Type B pancreatic cell (in vitro differentiated cells): ENCODE data around the gene EFHD1. TPM values are rescaled to one million over a fixed set of nuclear protein-coding genes. Genes with fewer than 3 reads are reported as not detected.
"Not testable (repeated sequence)": the region's sequence is repeated elsewhere in the genome, so short reads cannot be mapped to it uniquely, and the experiment has no call there.

Experiments used
- DNase-seq: peaks from one replicate; pipeline ENCODE4 v3.0.0; 2021; ENCODE audit warnings: mixed read lengths; ENCODE audit not compliant: unreplicated experiment; ENCODE audit errors: extremely low spot score
- H3K27ac Mint-ChIP-seq: 2 replicates; pipeline ENCODE4 v1.8.0; 2021; ENCODE audit warnings: mild to moderate bottlenecking, mixed read lengths
- H3K27me3 Mint-ChIP-seq: 2 replicates; pipeline ENCODE4 v1.8.0; 2021; ENCODE audit warnings: mixed read lengths
- H3K36me3 Mint-ChIP-seq: 2 replicates; pipeline ENCODE4 v1.8.0; 2021; ENCODE audit warnings: mixed read lengths
- H3K4me1 Mint-ChIP-seq: one replicate; pipeline ENCODE4 v1.8.0; 2021; ENCODE audit warnings: mixed read lengths; ENCODE audit not compliant: unreplicated experiment
- H3K4me3 Mint-ChIP-seq: 2 replicates; pipeline ENCODE4 v1.8.0; 2021; ENCODE audit warnings: mild to moderate bottlenecking, mixed read lengths
- H3K9me3 Mint-ChIP-seq: 2 replicates; pipeline ENCODE4 v1.8.0; 2021; ENCODE audit warnings: mixed read lengths
- total RNA-seq: library from RNA; stranded (reverse); gene quantifications from 2 replicates; pipeline ENCODE4 v1.2.1, GENCODE V29; 2021; ENCODE audit warnings: low replicate concordance
- TF ChIP-seq, protein P1 (sequence below): fragments of 200-600 bp; sonication (generic); conservative IDR thresholded peaks from 2 replicates; pipeline ENCODE4 v1.5.0; 2021; ENCODE audit warnings: antibody characterized with exemption, mild to moderate bottlenecking

EFHD1 gene
- total RNA-seq, 1 donor from 2014 or later = 6.0 TPM

DNA sequence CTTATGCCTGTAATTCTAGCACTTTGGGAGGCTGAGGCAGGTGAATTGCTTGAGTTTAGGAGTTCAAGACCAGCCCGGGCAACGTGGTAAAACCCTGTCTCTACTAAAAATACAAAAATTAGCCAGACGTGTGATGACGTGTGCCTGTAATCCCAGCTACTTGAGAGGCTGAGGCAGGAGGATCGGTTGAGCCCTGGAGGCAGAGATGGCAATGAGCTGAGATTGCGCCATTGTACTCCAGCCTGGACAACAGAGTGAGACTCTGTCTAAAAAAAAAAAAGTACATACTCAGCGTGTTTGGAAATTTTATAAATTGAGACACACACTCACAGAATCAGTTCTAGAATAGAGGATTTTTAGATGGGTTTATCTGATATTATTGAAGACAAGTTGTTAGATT, 46.6 kb downstream of the EFHD1 start:
- DNase-seq = no peak
- no peaks in the 10 kb centered on the region for H3K4me1 Mint-ChIP-seq
- H3K9me3 Mint-ChIP-seq = no peaks in the 10 kb centered on the region
- H3K27ac Mint-ChIP-seq = no peak overlapping the region
- H3K4me3 Mint-ChIP-seq = no peak overlapping the region
- TF ChIP-seq, protein P1, sequence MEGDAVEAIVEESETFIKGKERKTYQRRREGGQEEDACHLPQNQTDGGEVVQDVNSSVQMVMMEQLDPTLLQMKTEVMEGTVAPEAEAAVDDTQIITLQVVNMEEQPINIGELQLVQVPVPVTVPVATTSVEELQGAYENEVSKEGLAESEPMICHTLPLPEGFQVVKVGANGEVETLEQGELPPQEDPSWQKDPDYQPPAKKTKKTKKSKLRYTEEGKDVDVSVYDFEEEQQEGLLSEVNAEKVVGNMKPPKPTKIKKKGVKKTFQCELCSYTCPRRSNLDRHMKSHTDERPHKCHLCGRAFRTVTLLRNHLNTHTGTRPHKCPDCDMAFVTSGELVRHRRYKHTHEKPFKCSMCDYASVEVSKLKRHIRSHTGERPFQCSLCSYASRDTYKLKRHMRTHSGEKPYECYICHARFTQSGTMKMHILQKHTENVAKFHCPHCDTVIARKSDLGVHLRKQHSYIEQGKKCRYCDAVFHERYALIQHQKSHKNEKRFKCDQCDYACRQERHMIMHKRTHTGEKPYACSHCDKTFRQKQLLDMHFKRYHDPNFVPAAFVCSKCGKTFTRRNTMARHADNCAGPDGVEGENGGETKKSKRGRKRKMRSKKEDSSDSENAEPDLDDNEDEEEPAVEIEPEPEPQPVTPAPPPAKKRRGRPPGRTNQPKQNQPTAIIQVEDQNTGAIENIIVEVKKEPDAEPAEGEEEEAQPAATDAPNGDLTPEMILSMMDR = no peak
- no peaks in the 10 kb centered on the region for H3K36me3 Mint-ChIP-seq
- H3K27me3 Mint-ChIP-seq = peaks cover 17% of the 10 kb centered on the region

DNA sequence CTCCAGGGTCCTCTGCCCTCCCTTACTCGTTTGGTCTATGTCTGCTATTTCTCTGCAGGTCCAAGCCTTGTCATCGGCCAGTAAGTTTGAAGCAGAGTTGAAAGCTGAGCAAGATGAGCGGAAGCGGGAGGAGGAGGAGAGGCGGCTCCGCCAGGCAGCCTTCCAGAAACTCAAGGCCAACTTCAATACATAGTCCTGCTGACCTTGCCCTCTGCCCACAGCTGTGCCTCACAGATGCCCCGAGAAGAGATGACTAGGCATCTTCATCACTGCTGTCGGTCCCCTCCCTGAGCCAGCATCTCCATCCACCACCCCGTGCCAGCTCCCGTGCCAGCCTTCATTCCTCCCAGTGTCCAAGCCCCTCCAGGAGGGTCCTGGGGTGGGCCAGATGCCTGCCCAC, 48.1 kb downstream of the EFHD1 start:
- Mint-ChIP-seq H3K27ac (no peak overlapping the region), H3K27me3 (peaks cover 17% of the 10 kb centered on the region), H3K4me3 (no peak overlapping the region), H3K9me3 (no peaks in the 10 kb centered on the region), H3K36me3 (no peaks in the 10 kb centered on the region), H3K4me1 (no peaks in the 10 kb centered on the region)
- DNase-seq = no peak
- TF ChIP-seq, protein P1 = no peak

DNA sequence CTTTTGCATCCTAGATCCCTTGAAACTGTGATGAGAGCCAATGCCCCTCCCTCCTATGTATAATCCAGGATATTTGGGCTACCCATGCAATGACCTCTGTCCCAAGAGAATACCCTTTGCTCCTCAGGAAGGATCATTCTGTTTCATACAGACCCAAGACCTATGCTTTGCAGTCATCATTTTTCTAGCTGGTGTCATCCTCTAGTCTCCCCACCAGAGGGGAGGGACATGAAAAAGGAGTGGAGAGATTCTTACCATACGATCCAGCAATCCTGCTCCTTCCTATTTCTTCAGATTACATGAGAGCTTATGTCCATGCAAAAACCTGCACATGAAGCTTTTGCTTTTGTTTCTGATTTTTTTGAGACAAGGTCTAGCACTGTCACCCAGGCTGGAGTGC, 50.0 kb downstream of the EFHD1 start:
- no peak overlapping the region for H3K27ac Mint-ChIP-seq
- DNase-seq = no peak
- no peaks in the 10 kb centered on the region for H3K9me3 Mint-ChIP-seq
- H3K4me3 Mint-ChIP-seq = no peak overlapping the region
- TF ChIP-seq, protein P1 = peak; percentile 31
- H3K27me3 Mint-ChIP-seq = peaks cover 17% of the 10 kb centered on the region
- H3K4me1 Mint-ChIP-seq = no peaks in the 10 kb centered on the region
- H3K36me3 Mint-ChIP-seq = no peaks in the 10 kb centered on the region

DNA sequence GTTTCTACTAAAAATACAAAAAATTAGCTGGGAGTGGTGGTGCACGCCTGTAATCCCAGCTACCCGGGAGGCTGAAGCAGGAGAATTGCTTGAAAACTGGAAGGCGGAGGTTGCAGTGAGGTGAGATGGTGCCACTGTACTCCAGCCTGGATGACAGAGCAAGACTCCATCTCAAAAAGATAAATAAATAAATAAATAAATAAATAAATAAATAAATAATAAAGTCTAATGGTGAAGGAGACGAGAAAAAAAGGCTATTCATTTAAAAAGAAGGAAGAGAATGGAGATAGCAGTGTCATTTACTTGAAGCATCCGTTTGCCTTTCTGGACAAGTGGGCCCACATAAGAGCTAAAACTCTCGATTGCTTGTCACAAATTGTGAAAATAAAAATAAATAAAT, 52.0 kb downstream of the EFHD1 start:
- H3K36me3 Mint-ChIP-seq, H3K4me1 Mint-ChIP-seq, DNase-seq, H3K4me3 Mint-ChIP-seq, H3K9me3 Mint-ChIP-seq, H3K27ac Mint-ChIP-seq: not testable (repeated sequence)
- H3K27me3 Mint-ChIP-seq = peaks cover 17% of the 10 kb centered on the region

DNA sequence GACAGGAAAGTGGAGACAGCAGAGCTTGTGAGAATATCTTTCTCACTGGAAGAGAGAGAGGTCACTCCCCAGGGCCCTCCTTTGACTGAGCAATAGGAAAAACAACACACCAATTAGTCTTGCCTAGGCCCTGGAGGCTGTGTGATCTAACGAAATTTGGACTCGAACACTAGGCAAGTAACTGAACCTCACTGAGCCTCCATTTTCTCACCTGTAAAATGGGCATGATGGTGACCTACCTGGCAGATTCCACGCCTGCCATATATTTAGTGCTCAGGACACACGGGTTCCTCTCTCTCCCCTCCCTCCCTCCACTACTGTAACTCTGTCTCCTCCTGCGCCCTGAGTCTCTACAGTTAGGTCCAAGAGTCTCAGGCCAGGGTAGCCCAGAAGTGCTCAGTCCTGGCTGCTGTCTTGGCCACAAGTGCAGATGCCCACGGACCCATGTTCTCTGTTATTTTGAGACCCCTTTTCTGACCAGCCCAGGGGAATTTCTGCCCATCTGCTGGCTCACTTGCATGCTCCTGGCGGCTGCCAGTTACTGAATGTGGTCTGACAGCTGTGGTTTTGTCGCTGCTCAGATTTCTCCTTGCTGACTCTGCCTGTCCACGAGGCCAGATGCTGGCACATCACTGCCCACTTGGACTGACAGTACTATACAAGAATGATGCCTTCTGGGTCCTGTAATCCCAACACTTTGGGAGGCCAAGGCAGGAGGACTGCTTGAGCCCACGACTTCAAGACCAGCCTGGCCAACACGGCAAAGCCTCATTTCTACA, 54.2 kb downstream of the EFHD1 start:
- H3K27ac Mint-ChIP-seq = no peak overlapping the region
- no peaks in the 10 kb centered on the region for H3K36me3 Mint-ChIP-seq
- no peaks in the 10 kb centered on the region for H3K9me3 Mint-ChIP-seq
- H3K27me3 Mint-ChIP-seq = peaks cover 9% of the 10 kb centered on the region
- TF ChIP-seq, protein P1 = no peak
- DNase-seq = no peak
- no peaks in the 10 kb centered on the region for H3K4me1 Mint-ChIP-seq
- H3K4me3 Mint-ChIP-seq = no peak overlapping the region

DNA sequence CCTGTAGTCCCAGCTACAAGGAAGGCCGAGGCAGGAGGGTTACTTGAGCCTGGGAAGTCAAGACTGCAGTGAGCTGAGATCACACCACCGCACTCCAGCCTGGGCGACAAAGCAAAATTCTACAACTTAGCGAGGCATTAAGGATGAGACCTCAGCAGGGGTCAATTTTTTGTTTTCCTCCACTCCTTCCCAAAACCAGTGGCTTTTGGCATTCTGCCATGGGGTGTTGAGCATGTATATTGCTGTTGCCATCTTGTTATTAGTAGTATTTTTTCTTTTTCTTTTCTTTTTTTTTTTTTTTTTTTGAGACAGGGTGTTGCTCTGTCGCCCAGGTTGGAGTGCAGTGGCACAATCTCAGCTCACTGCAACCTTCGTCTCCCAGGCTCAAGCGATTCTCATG, 54.8 kb downstream of the EFHD1 start:
- Mint-ChIP-seq H3K9me3 (no peaks in the 10 kb centered on the region), H3K4me1 (no peaks in the 10 kb centered on the region), H3K4me3 (no peak overlapping the region), H3K27me3 (peaks cover 6% of the 10 kb centered on the region), H3K36me3 (no peaks in the 10 kb centered on the region), H3K27ac (no peak overlapping the region)
- DNase-seq = no peak
- TF ChIP-seq, protein P1 = no peak
